GM19397 (cell line): ENCODE data around the gene KDM4C.

ENCODE experiments used
- ATAC-seq: cut with Tn5 transposase; IDR thresholded peaks from one replicate; pipeline ENCODE4 v1.9.1; 2021; ENCODE audit warnings: mild to moderate bottlenecking, moderate library complexity; ENCODE audit not compliant: unreplicated experiment

KDM4C gene

GRCh38 chr9:6961845-6962522, 204.2 kb downstream of the KDM4C start:
- ATAC-seq: no peak

- no peak for ATAC-seq
Measured at GRCh38 chr9:6965566-6965965, 207.8 kb downstream of the KDM4C start.

DNA sequence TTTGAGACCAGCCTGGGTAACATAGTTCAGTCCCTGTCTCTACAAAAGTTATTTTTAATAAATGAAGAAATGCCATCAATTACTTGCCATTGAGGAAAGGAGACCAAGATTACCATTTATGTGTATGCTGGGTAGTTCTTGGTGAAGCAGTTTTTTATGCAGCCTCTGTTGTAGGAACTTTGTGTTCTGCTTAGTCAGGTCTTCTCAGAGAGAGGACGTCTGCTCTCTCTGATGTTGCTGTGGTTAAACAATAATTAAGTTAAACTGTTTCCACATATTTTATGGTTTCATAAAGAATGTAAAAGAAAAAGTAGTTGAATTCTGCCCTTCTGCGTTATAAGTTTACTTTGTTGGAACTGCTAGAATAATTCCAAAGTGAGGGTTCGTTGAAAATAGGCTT, 210.5 kb downstream of the KDM4C start:
- ATAC-seq: no peak

GRCh38 chr9:6969805-6970204, 212.0 kb downstream of the KDM4C start:
- ATAC-seq: no peak

DNA sequence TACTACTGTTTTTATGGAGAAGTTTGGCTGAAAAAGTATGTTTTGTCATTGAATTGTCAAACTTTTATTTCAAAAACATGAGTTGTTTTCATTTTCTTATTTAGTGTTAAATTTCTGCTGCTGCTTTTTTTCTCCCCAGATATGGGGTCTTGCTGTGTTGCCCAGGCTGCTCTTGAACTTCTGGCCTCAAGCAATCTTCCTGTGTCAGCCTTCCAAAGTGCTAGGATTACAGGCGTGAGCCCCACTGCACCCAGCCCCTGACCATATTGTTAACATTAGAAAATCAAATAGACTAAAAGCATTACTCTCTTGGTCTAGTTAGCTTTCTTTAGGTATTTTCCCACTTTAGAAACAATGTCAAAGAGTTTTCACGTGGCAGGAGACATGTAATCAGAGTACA, 215.3 kb downstream of the KDM4C start:
- ATAC-seq: no peak

DNA sequence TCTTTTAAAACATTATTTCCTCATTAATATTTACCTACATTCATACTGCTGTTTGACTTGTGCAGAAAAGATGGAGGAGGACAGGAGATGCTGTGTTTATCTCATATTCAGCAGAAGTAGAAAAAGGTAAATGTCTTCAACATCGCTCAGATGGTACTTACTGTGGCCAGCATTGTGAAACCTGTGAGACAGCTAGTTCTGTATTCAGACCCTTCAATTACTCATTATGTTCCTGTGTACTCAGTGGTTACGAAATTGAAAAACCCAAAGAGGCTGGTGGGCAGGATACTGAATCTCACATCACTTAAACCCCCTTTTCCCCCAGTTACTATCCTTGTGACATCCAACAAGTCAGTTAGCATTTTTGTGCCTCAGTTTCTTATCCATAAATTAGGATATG, 216.0 kb downstream of the KDM4C start:
- ATAC-seq: peak; percentile 97

DNA sequence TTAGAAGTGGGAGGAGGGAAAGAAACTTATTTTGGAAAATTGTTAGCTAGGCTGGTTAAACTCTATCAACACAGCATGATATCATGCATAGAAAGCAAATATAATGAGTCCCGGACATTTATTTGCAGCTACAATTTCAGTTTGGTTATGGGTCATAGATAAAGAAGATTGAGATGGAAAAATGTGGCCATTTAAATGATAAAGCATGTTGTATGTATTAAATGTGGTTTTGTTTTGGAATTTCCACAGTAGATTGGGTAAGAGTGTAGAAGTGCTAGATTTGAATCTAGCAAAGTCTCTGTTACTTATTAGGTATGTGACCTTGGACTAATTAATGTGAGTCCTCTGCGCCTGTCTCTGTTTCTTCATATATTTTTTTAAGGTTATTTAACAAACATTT, 217.4 kb downstream of the KDM4C start:
- no peak for ATAC-seq

- no peak for ATAC-seq
Measured at GRCh38 chr9:6977761-6978160, 220.0 kb downstream of the KDM4C start.

- ATAC-seq: no peak
Measured at GRCh38 chr9:6978591-6978990, 220.8 kb downstream of the KDM4C start.

DNA sequence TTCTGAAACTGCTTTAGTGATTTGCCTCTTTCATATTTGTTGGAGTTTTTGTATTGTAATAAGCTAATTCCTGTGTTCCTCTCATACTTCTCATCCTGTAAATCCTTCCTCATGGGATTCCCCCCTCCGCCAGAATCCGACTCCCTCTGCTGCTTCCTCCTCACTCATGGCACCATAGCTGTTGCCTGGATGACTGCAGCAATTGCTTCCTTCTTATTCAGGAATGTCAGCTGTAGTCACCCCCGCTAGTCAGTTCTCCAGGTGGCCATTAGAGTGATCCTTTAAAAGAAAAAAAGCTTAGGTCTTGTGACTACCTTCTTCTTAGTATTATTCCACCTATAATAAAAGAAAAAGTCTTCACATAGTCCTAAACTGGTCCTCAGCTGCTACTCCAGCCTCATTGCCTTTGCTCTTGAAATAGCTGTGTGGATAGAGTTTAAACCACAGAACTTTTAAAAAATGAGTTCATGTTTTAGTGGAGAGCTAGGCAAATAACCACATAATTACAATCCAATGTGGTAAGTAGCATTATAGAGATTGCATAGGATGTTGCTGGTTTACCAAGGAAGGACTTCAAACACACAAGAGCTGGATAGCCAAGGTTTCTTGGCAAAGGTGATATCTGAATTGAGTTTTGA, 227.3 kb downstream of the KDM4C start:
- no peak for ATAC-seq

DNA sequence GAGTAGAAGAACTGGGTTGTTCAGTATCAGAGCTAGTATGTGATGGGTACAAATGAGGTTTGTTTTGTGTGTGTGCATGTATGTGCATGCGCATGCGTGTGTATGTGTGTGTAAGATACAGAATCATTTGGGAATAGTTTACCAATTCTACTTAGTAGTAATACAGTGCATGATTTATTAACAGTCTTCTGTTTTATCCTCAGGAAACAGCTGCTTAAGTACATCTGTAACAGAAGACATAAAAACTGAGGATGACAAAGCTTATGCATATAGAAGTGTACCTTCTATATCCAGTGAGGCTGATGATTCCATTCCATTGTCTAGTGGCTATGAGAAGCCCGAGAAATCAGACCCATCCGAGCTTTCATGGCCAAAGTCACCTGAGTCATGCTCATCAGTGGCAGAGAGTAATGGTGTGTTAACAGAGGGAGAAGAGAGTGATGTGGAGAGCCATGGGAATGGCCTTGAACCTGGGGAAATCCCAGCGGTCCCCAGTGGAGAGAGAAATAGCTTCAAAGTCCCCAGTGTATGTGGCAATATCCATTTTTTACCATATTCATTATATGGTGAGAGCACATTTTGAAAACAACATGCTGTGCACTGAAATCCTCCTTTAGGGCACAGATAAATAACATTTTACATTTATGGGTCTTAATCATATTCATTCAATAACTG, 228.5 kb downstream of the KDM4C start:
- no peak for ATAC-seq

DNA sequence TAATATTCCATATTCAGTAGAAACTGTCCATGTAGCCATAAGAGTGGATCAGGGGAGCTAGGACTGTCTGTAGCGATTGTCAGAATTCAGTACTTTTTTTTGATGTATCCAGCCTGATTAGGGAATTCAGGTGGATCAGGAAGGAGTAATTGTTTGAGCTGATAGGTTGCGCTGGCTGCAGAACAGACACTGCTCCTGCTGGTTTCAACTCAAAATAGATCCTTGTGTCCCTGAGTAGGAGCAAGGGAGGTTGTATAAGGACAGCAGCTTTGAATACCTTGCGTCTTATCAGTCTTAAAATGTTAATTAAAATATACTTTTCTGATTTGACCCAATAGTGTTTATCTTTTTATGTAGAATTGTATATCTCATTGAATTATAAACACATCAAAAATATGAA, 229.6 kb downstream of the KDM4C start:
- no peak for ATAC-seq

GRCh38 chr9:6991418-6991817, 233.6 kb downstream of the KDM4C start:
- ATAC-seq: no peak

DNA sequence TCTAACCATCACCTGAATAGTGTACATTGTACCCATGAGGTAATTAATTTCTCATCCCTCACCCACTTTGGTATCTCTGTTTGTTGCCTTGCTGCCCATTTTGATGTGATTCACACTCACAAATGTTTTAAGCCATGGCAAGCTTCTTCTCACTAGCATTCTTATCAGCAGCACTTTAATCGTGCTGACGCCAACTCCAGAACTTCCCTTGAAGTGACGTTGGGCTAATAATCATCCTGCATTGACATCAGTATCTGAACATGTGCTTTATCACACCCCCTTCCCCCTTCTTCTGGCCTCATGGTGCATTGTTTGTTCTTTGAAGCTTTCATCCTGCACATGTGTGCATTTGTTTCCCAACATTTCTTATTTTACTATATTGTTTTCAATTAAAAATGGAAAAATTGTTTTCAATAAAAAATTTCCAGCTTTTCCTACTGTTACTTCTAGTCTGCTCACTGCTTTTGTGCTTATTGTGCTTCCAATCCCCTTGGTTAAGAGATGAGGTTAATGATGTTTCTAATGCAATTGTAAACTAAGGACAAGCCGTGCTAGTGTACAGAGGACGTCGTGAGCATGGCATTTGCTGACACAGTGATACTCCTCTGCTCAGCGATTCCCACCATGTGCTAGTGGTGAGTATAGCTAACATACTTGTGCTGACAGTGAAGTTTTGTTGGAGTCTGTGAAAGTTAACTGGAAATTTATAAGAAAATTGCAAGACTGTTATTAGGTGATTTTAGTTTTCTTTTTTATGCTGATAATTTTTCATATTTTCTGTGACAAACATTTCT, 238.5 kb downstream of the KDM4C start:
- ATAC-seq: no peak

DNA sequence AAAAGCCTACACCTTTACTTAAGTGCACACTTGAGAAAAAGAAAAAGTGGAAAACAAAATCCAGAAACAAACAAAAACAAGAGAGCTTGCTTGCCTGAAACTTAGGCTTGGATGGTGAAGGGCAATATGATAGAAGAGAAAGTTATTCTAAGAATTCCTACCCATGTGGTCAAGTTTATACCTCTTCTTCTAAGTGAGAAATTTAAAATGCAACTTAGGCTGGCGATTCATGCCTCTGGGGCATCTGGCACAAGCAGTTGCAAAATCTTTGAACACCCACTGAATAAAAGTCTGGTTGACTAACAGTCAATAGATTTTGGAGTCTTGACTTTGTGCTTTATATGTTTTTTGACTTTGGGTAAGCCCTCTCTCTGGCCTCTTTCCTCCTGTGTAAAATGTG, 239.6 kb downstream of the KDM4C start:
- no peak for ATAC-seq

- ATAC-seq: no peak
Measured at GRCh38 chr9:6999794-7000193, 242.0 kb downstream of the KDM4C start.

DNA sequence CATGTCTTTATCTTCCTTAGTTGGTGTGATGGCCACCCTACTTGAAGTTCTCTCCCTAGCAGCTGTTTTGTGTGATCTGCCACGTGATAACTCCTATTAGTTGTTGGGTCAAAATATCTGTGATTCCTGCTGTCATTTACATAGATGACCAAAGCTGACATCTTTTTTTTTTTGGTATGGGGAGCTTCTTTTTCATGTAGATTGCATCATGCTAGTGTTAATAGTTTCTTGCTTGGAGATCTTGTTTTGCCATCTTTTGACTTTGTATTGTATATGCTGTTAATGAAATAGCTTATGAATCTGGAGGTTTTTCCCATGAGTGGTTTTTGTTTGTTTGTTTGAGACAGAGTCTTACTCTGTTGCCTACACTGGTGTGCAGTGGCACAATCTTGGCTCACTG, 243.8 kb downstream of the KDM4C start:
- ATAC-seq: no peak

DNA sequence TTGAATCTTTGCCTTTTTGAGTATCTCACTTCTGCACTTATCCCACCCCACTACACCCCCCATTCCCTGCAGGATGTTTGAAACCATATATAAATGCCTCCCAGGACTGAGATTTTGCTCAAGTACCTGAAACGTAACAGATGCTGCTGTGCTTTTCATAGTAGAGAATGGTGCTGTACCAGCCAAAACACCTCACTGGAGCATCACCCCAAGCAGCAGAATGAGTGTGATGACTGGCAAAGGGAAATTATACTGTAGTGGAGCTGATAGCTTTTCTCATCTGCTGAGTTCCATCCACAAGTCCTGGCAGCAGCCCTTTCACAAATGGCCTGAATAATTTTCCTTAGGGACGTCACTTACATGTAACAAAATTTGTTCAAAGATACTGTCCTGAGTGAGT, 246.1 kb downstream of the KDM4C start:
- ATAC-seq: no peak

DNA sequence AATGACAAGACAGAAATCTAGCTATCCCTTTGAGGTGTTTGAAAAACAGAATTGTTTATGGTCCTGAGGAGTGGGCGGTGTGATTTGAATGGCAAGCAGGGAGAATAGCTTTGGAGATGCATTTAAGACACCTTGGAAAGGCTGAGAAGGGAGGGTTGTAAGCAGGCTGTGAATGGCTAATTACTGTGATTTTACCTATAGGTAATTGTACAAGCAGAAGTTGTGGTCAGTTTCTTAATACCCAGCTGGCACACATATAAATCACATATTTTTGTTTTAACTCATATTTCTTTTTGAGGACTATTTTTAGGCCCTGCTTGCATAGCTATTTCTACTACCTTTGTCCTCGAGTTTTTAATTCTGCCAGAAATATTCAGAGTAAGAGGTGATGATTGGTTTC, 248.6 kb downstream of the KDM4C start:
- ATAC-seq: no peak

- no peak for ATAC-seq
Measured at GRCh38 chr9:7008411-7008810, 250.6 kb downstream of the KDM4C start.

DNA sequence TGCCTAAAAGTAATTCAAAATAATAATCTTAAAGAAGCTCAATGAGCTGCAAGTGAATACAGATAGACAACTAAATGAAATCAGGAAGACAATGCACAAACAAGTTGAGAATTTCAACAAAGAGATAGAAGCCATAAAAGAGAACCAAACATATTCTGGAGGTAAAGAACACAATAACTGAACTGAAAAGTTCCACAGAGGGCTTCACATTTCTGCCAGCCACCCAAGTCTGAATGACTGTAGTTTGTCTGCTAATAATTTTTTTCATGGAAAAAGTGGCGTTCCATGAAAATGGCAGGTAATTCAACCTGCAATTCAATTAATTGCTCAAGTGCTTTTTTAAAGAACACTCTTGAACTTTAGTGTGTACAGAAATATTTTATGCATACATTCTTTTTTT, 251.3 kb downstream of the KDM4C start:
- no peak for ATAC-seq
